Measurements from ENCODE around the gene NAP1L1.

GRCh38 chr12:76012644-76013043 is 71.8 kb downstream of the NAP1L1 start:
- TF ChIP-seq CTCF (IDR thresholded peaks at IDR 0.05; ENCODE audit: insufficient read depth, low read length) = no peak
- no peak for TF ChIP-seq REST (IDR thresholded peaks at IDR 0.05; ENCODE audit: insufficient replicate concordance, low read depth)
- no peak for TF ChIP-seq POLR2AphosphoS5 (IDR thresholded peaks at IDR 0.05; ENCODE audit: low read depth)
- TF ChIP-seq GABPA (IDR thresholded peaks at IDR 0.05; ENCODE audit: low read depth) = no peak
